GM12878 (cell line): ENCODE results near the gene SELENOV. TPM values are rescaled to one million over a fixed set of nuclear protein-coding genes. Genes with fewer than 3 reads are reported as not detected.

Source experiments
- ATAC-seq: fragments of 200-7000 bp; cut with Tn5 transposase; 3 replicates; pipeline ENCODE4 v1.9.1; 2020; ENCODE audit warnings: mild to moderate bottlenecking, moderate library complexity
- BruUV-seq: library from RNA; stranded (reverse); fragments of 400-500 nt; replicated peaks from 2 replicates; lab custom pipeline; 2021; lab: Mats Ljungman, UMichigan
- CTCF ChIA-PET: fragments of 300-600 bp; sonication (Branson Sonifier 250); formaldehyde crosslinking; extraction: SDS; loops from one replicate; lab custom pipeline; 2021; ENCODE audit warnings: inconsistent platforms; lab: Yijun Ruan, JAX
- POLR2A ChIA-PET: fragments of 350-600 bp; formaldehyde crosslinking; extraction: SDS; loops from one replicate; lab custom pipeline; 2021; ENCODE audit warnings: inconsistent platforms; lab: Charles Lee
- RAD21 ChIA-PET: fragments of 300-600 bp; sonication (Branson Sonifier 250); formaldehyde crosslinking; loops from one replicate; lab custom pipeline; 2023; ENCODE audit warnings: antibody characterized with exemption; ENCODE audit not compliant: unreplicated experiment; lab: Charles Lee
- SMC1A ChIA-PET: fragments of 300-600 bp; sonication (Branson Sonifier 250); formaldehyde crosslinking; loops from one replicate; lab custom pipeline; 2023; ENCODE audit not compliant: unreplicated experiment, uncharacterized antibody; lab: Charles Lee
- DNase-seq: peaks from one replicate; pipeline ENCODE4 v3.0.0-alpha.2; 2011; ENCODE audit warnings: low read depth, low spot score
- FAIRE-seq: peaks from 3 replicates; lab custom pipeline; 2011; peaks lifted over from hg19 to GRCh38; lab: Jason Lieb, UNC
- H2AFZ ChIP-seq: 2 replicates; pipeline ENCODE4 v1.6.0; 2011; ENCODE audit warnings: low read depth, low read length, control low read depth; ENCODE audit not compliant: control insufficient read depth
- H3K27ac ChIP-seq: 2 replicates; pipeline ENCODE4 v1.5.1; 2011; ENCODE audit warnings: control low read depth; ENCODE audit not compliant: control insufficient read depth, insufficient read depth
- H3K27me3 ChIP-seq, 2 experiments: replicated peaks in 1 of 2; 2 replicates each; pipeline versions ENCODE4 v1.6.0 to v1.6.1; 2011; ENCODE audit warnings: low read length in 1 of 2; ENCODE audit not compliant: control insufficient read depth in 2 of 2, insufficient read depth in 2 of 2
- H3K36me3 ChIP-seq, 2 experiments: 2 replicates each; pipeline ENCODE4 v1.5.1; 2011; ENCODE audit warnings: low read length in 1 of 2; ENCODE audit not compliant: control insufficient read depth in 2 of 2, insufficient read depth in 2 of 2
- H3K4me1 ChIP-seq: 2 replicates; pipeline ENCODE4 v1.6.1; 2011; ENCODE audit warnings: mild to moderate bottlenecking, low read length, moderate library complexity, mixed read lengths; ENCODE audit not compliant: control insufficient read depth, insufficient read depth
- H3K4me2 ChIP-seq: 2 replicates; pipeline ENCODE4 v1.6.0; 2011; ENCODE audit warnings: control low read depth; ENCODE audit not compliant: control insufficient read depth, insufficient read depth
- H3K4me3 ChIP-seq: fragments of 200-600 bp; sonication (generic); 2 replicates; pipeline ENCODE4 v1.5.1; 2016
- H3K79me2 ChIP-seq: 2 replicates; pipeline ENCODE4 v1.6.0; 2011; ENCODE audit warnings: low read length; ENCODE audit not compliant: control insufficient read depth, insufficient read depth
- H3K9ac ChIP-seq: 2 replicates; pipeline ENCODE4 v1.8.0; 2011; ENCODE audit warnings: low read length, control low read depth, mixed read lengths; ENCODE audit not compliant: control insufficient read depth, insufficient read depth
- H3K9me3 ChIP-seq: replicated peaks from 3 replicates; pipeline ENCODE4 v1.5.1; 2011; ENCODE audit warnings: mild to moderate bottlenecking, low read length; ENCODE audit not compliant: control insufficient read depth, insufficient read depth
- H4K20me1 ChIP-seq: 2 replicates; pipeline ENCODE4 v1.6.0; 2011; ENCODE audit not compliant: control insufficient read depth, insufficient read depth
- BHLHE40 ChIP-seq, 2 experiments: fragments of 450-650 bp in 1 of 2; IDR thresholded peaks; 2 replicates each; pipeline ENCODE4 v1.6.1; 2011 to 2017; ENCODE audit warnings: low read depth in 2 of 2, borderline replicate concordance in 1 of 2, improper control_type of control experiment in 1 of 2, low read length in 1 of 2, mild to moderate bottlenecking in 1 of 2
- FOS ChIP-seq: IDR thresholded peaks from 3 replicates; pipeline ENCODE4 v1.6.1; 2011; ENCODE audit warnings: borderline replicate concordance; ENCODE audit not compliant: insufficient read length; ENCODE audit errors: extremely low read depth
- RUNX3 ChIP-seq: IDR thresholded peaks from 2 replicates; pipeline ENCODE4 v1.6.1; 2012; ENCODE audit warnings: low read length, inconsistent platforms
- SMC3 ChIP-seq: IDR thresholded peaks from 2 replicates; pipeline ENCODE4 v1.6.1; 2011; ENCODE audit warnings: low read length, improper control_type of control experiment, borderline replicate concordance
- SPI1 ChIP-seq: IDR thresholded peaks from 2 replicates; pipeline ENCODE4 v1.6.1; 2011; ENCODE audit warnings: low read depth, mild to moderate bottlenecking, low read length, moderate library complexity, borderline replicate concordance; ENCODE audit not compliant: insufficient read depth
- SUPT20H ChIP-seq: IDR thresholded peaks from 2 replicates; pipeline ENCODE4 v1.6.1; 2011; ENCODE audit warnings: low read depth, mild to moderate bottlenecking, low read length, moderate library complexity, borderline replicate concordance; ENCODE audit not compliant: control insufficient read depth
- SUZ12 ChIP-seq: fragments of 200-600 bp; sonication (generic); IDR thresholded peaks from one replicate; pipeline ENCODE4 v1.6.1; 2018; ENCODE audit warnings: antibody characterized with exemption, mild to moderate bottlenecking; ENCODE audit not compliant: unreplicated experiment
- whole genome bisulfite sequencing: methylation state at CpG from one replicate; pipeline ENCODE4 v1.1.6; 2016; ENCODE audit warnings: low lambda C conversion rate; ENCODE audit not compliant: insufficient replicate concordance, insufficient coverage; ENCODE audit errors: missing lambda C conversion rate; 5-methylcytosine and 5-hydroxymethylcytosine counted together
- in situ Hi-C: fragments of 300-500 bp; cut with MboI; formaldehyde crosslinking; loops from 9 replicates; pipeline ENCODE4 v1.14.3; 2018; ENCODE audit warnings: mixed read lengths
- intact Hi-C: fragments of 100-400 bp; cut with micrococcal nuclease; formaldehyde crosslinking; loops from one replicate; pipeline ENCODE4 v1.14.2; 2022; ENCODE audit not compliant: unreplicated experiment
- polyA plus RNA-seq, 11 experiments: library from polyadenylated mRNA; depleted of rRNA in 4 of 11; unstranded in 6 of 11; stranded (reverse) in 5 of 11; fragments of >200 nt; fragmentation: Nextera tagmentation in 4 of 11; fragmentation: Illumina TruSeq in 1 of 11; extraction: Ambion mirVana in 4 of 11; extraction: Trizol in 1 of 11; gene quantifications; 1 replicate in 1 of 11; 2 replicates in 10 of 11; pipeline versions ENCODE4 v1.2.1 to v1.2.3, GENCODE V29; 2011 to 2016; ENCODE audit warnings: inconsistent platforms in 2 of 11, missing spikeins in 2 of 11, low read depth in 1 of 11
- total RNA-seq, 4 experiments: library from RNA; depleted of rRNA in 3 of 4; stranded (reverse); fragments of >200 nt in 3 of 4; fragmentation: Illumina TruSeq in 1 of 4; extraction: Trizol in 1 of 4; gene quantifications; 2 replicates each; pipeline versions ENCODE4 v1.2.1 to v1.2.3, GENCODE V29; 2013 to 2021

The SELENOV gene
- total and polyA plus RNA-seq, 10 of the 15 experiments (the other 5 are each of a cell fraction or from before 2014, with no cell fraction given): not detected

GRCh38 chr19:39515551-39516191 is 732 bp downstream of the SELENOV start:
- intact Hi-C loops: no loop called here

GRCh38 chr19:39516270-39516669 is 1.3 kb downstream of the SELENOV start:
- SMC1A ChIA-PET: no interaction called here
- peaks cover 11% of the 10 kb centered on the region for H3K4me1 ChIP-seq
- WGBS: 20% methylated on average over 5 of the region's 6 CpGs
- no peaks in the 10 kb centered on the region for H3K79me2 ChIP-seq
- no peak overlapping the region for H3K9ac ChIP-seq
- TF ChIP-seq SMC3 (no peak), SPI1 (peak; percentile 64; the same call in 1 of the 2 replicates), RUNX3 (peak; percentile 20; the same call in 1 of the 2 replicates), BHLHE40 (IDR thresholded peaks at IDR 0.05; ENCODE audit: borderline replicate concordance in 1 of 2, low read depth in 2 of 2, low read length in 1 of 2) (no peak), SUPT20H (no peak)
- TF ChIP-seq, all 136 proteins: peak for 2
- in situ Hi-C loops (no loop called here), intact Hi-C loops (no loop called here)
- peak overlapping the region; percentile 36; the same call in 1 of the 2 replicates for H3K4me3 ChIP-seq
- ChIA-PET CTCF (no interaction called here), POLR2A (interaction anchor here (0.5 kb wide), 1 partner anchor 886 kb away, joined by 5 read pairs; no protein-coding TSS in a partner anchor), RAD21 (no interaction called here)
- FAIRE-seq (no peak), ATAC-seq (peak; percentile 66), DNase-seq (no peak)
- H3K27me3 ChIP-seq: peaks cover 9 to 22% of the 10 kb centered on the region in 2 experiments
- H3K27ac ChIP-seq: no peak overlapping the region
- BruUV-seq: no TSS peak
- no peaks in the 10 kb centered on the region for H4K20me1 ChIP-seq
- H3K36me3 ChIP-seq: no peaks in the 10 kb centered on the region
- H2AFZ ChIP-seq: no peak overlapping the region; the same call in 1 of the 2 replicates
- no peaks in the 10 kb centered on the region for H3K9me3 ChIP-seq
- H3K4me2 ChIP-seq: peak overlapping the region; percentile 69

More at GRCh38 chr19:39515551-39516191, 732 bp downstream of the SELENOV start:
- H4K20me1 ChIP-seq: no peaks in the 10 kb centered on the region
- H3K27ac ChIP-seq: no peak overlapping the region
- DNase-seq (no peak), ATAC-seq (no peak), FAIRE-seq (no peak)
- SMC1A ChIA-PET: no interaction called here
- H3K36me3 ChIP-seq: no peaks in the 10 kb centered on the region
- POLR2A ChIA-PET: interaction anchor here (0.5 kb wide), 1 partner anchor 886 kb away, joined by 5 read pairs; no protein-coding TSS in a partner anchor
- H3K9ac ChIP-seq: no peak overlapping the region
- BruUV-seq: no TSS peak
- peak; percentile 22 for TF ChIP-seq SUZ12
- no peak for TF ChIP-seq FOS
- H3K4me1 ChIP-seq: peaks cover 11% of the 10 kb centered on the region
- no peaks in the 10 kb centered on the region for H3K9me3 ChIP-seq
- in situ Hi-C loops: no loop called here
- H3K4me3 ChIP-seq: peak overlapping the region; percentile 36; the same call in 1 of the 2 replicates
- 26% methylated on average over 42 of the region's 44 CpGs for WGBS
- H3K4me2 ChIP-seq: peak overlapping the region; percentile 69
- RAD21 ChIA-PET: no interaction called here
- CTCF ChIA-PET: no interaction called here
- no peak overlapping the region for H2AFZ ChIP-seq
- H3K27me3 ChIP-seq: peaks cover 9 to 22% of the 10 kb centered on the region in 2 experiments
- no peaks in the 10 kb centered on the region for H3K79me2 ChIP-seq
